IPS-11a (cell line): ENCODE data around the gene ARMC3.
"Not testable (repeated sequence)": the region's sequence is repeated elsewhere in the genome, so short reads cannot be mapped to it uniquely, and the experiment has no call there.

ENCODE experiments used
- H3K4me3 ChIP-seq: one replicate; pipeline ENCODE4 v1.5.1; 2013; ENCODE audit warnings: low read depth, low read length, control low read depth

The ARMC3 gene

GRCh38 chr10:22927661-22928403 lies at the start of gene ARMC3:
Gene ARMC3 (plus strand): TSS chr10:22928053. CDS start chr10:22931997, 3,944 bp downstream.
- H3K4me3 ChIP-seq: peak within 1 kb of the TSS; percentile 50

GRCh38 chr10:22891797-22892196 lies 36.1 kb upstream of the ARMC3 start:
- H3K4me3 ChIP-seq: no peak overlapping the region

- H3K4me3 ChIP-seq: no peak overlapping the region
Measured at GRCh38 chr10:22893781-22894180, 34.1 kb upstream of the ARMC3 start.

GRCh38 chr10:22894714-22895113 lies 33.1 kb upstream of the ARMC3 start:
- H3K4me3 ChIP-seq: no peak overlapping the region

GRCh38 chr10:22895252-22895651 lies 32.6 kb upstream of the ARMC3 start:
- H3K4me3 ChIP-seq: no peak overlapping the region

GRCh38 chr10:22897371-22897770 lies 30.5 kb upstream of the ARMC3 start:
- H3K4me3 ChIP-seq: no peak overlapping the region

- H3K4me3 ChIP-seq: no peak overlapping the region
Measured at GRCh38 chr10:22899307-22899706, 28.5 kb upstream of the ARMC3 start.

GRCh38 chr10:22899775-22900174 lies 28.1 kb upstream of the ARMC3 start:
- H3K4me3 ChIP-seq: no peak overlapping the region

- H3K4me3 ChIP-seq: no peak overlapping the region
Measured at GRCh38 chr10:22900841-22901601, 26.8 kb upstream of the ARMC3 start.

GRCh38 chr10:22902147-22902546 lies 25.7 kb upstream of the ARMC3 start:
- not testable (repeated sequence) for H3K4me3 ChIP-seq

- H3K4me3 ChIP-seq: no peak overlapping the region
Measured at GRCh38 chr10:22903694-22904093, 24.2 kb upstream of the ARMC3 start.

- no peak overlapping the region for H3K4me3 ChIP-seq
Measured at GRCh38 chr10:22906767-22907166, 21.1 kb upstream of the ARMC3 start.

GRCh38 chr10:22908837-22909236 lies 19.0 kb upstream of the ARMC3 start:
- H3K4me3 ChIP-seq: no peak overlapping the region

- not testable (repeated sequence) for H3K4me3 ChIP-seq
Measured at GRCh38 chr10:22909673-22910072, 18.2 kb upstream of the ARMC3 start.

GRCh38 chr10:22911067-22911466 lies 16.8 kb upstream of the ARMC3 start:
- no peak overlapping the region for H3K4me3 ChIP-seq

- no peak overlapping the region for H3K4me3 ChIP-seq
Measured at GRCh38 chr10:22911889-22912762, 15.7 kb upstream of the ARMC3 start.

- no peak overlapping the region for H3K4me3 ChIP-seq
Measured at GRCh38 chr10:22912763-22913384, 15.0 kb upstream of the ARMC3 start.

GRCh38 chr10:22913474-22914092 lies 14.3 kb upstream of the ARMC3 start:
- H3K4me3 ChIP-seq: no peak overlapping the region

GRCh38 chr10:22915314-22915713 lies 12.5 kb upstream of the ARMC3 start:
- no peak overlapping the region for H3K4me3 ChIP-seq

GRCh38 chr10:22925088-22925487 lies 2.8 kb upstream of the ARMC3 start:
- no peak overlapping the region for H3K4me3 ChIP-seq
